ENCODE measurements around the gene MAPRE3.
A peak's percentile ranks its signal among the peaks of the same experiment; 100 is the strongest.

GRCh38 chr2:26922405-26923188 lies 47.8 kb upstream of the MAPRE3 start:
- TF ChIP-seq CTCF (IDR thresholded peaks at IDR 0.05): peak; percentile 32 to 59 (median 36)
- TF ChIP-seq POLR2A (IDR thresholded peaks at IDR 0.05): no peak
